ENCODE measurements around the gene ARSB.

DNA sequence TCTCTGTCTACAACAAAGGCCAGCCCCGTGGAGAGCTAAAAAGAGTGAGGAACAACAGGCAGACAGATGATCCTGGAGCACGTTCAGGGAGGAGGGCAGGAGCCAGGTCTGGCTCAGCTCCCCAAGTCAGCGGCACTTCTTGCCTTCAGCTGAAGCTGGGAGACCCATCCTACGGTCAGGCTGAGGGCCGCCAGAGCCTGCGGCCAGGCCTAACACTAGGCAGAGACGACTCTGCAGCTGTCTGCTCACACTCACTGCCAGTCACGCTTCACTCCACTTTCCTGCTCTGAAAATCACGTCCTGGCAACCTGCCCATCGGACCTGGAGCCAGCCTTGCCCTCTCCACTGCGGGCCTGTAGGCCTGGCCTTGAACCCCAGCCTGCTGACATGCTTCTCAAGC lies 175.7 kb downstream of the ARSB start:
- TF ChIP-seq, protein P1, sequence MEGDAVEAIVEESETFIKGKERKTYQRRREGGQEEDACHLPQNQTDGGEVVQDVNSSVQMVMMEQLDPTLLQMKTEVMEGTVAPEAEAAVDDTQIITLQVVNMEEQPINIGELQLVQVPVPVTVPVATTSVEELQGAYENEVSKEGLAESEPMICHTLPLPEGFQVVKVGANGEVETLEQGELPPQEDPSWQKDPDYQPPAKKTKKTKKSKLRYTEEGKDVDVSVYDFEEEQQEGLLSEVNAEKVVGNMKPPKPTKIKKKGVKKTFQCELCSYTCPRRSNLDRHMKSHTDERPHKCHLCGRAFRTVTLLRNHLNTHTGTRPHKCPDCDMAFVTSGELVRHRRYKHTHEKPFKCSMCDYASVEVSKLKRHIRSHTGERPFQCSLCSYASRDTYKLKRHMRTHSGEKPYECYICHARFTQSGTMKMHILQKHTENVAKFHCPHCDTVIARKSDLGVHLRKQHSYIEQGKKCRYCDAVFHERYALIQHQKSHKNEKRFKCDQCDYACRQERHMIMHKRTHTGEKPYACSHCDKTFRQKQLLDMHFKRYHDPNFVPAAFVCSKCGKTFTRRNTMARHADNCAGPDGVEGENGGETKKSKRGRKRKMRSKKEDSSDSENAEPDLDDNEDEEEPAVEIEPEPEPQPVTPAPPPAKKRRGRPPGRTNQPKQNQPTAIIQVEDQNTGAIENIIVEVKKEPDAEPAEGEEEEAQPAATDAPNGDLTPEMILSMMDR (IDR thresholded peaks at IDR 0.05; ENCODE audit: low read depth, low read length, poor library complexity, severe bottlenecking): no peak
- TF ChIP-seq EZH2phosphoT487 (IDR thresholded peaks at IDR 0.05; ENCODE audit: borderline replicate concordance, low read length): no peak
